ENCODE data around the gene XRCC1.
"Not testable (repeated sequence)": the region's sequence is repeated elsewhere in the genome, so short reads cannot be mapped to it uniquely, and the experiment has no call there.

Gene XRCC1, protein sequence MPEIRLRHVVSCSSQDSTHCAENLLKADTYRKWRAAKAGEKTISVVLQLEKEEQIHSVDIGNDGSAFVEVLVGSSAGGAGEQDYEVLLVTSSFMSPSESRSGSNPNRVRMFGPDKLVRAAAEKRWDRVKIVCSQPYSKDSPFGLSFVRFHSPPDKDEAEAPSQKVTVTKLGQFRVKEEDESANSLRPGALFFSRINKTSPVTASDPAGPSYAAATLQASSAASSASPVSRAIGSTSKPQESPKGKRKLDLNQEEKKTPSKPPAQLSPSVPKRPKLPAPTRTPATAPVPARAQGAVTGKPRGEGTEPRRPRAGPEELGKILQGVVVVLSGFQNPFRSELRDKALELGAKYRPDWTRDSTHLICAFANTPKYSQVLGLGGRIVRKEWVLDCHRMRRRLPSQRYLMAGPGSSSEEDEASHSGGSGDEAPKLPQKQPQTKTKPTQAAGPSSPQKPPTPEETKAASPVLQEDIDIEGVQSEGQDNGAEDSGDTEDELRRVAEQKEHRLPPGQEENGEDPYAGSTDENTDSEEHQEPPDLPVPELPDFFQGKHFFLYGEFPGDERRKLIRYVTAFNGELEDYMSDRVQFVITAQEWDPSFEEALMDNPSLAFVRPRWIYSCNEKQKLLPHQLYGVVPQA

DNA sequence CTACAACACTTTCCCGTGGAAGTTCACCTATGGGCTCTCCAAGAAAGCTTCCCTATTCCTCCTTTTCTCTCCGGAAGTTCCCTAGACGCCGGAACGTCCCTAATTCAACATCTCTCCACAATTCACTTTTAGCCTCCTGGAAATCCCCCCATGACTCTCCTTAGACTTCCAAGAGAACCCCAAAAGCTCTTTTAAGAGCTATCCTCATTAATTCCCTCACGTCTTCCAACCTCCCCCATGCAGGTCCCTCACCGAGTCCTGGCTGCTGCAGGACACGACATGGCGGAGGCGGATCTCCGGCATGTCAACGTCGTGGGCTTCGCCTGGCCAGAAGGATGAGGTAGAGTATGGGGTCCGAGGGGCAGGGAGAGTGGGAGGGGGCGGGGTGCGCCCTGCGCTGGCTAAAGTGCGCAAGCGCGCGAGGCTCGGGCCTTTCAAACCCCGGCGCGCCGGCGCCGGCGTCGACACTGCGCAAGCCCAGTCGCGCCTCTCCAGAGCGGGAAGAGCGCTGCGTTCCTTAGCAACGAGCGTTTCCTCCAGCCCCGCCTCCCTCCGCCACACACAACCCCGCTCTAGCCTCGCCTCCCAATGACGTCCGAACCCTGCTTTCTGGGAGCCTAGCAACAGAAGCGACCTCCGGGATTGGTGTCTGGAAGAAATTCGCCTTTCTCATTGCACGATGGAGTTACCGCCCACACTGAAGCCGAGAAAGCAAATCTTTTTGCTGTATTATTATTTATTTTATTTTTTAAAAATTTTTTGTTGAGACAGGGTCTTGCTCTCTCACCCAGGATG, at the start of gene XRCC1, which contains the start of gene PINLYP:
Gene XRCC1, minus strand, starts transcription at position 372 of the 795 bp plus-strand sequence. Its CDS starts 69 bp downstream, at position 303.
Gene PINLYP, plus strand, starts transcription at position 646 of the 795 bp plus-strand sequence. CDS start 1,391 bp downstream, outside the sequence.
- peak; percentile 99 for DNase-seq

DNA sequence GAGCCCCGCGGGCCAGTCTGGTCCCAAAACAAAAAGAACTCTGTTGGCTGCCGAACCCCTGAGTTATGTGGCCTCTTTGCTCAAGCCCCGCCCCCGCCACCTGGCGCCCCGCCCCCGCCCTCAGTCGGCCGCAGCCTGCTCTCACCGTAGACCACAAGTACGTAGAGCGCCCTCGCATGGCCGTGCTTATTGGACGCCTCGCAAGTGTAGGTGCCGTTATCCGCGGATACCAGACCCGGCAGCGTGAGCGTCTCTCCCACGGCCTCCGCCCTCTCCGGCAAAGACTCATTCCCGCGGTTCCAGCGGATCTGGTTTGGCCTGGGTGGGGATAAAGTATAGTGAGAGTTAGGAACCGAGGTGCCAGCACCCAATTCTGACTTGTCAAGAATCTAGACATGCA, 49.6 kb upstream of the XRCC1 start:
- no peak for DNase-seq

DNA sequence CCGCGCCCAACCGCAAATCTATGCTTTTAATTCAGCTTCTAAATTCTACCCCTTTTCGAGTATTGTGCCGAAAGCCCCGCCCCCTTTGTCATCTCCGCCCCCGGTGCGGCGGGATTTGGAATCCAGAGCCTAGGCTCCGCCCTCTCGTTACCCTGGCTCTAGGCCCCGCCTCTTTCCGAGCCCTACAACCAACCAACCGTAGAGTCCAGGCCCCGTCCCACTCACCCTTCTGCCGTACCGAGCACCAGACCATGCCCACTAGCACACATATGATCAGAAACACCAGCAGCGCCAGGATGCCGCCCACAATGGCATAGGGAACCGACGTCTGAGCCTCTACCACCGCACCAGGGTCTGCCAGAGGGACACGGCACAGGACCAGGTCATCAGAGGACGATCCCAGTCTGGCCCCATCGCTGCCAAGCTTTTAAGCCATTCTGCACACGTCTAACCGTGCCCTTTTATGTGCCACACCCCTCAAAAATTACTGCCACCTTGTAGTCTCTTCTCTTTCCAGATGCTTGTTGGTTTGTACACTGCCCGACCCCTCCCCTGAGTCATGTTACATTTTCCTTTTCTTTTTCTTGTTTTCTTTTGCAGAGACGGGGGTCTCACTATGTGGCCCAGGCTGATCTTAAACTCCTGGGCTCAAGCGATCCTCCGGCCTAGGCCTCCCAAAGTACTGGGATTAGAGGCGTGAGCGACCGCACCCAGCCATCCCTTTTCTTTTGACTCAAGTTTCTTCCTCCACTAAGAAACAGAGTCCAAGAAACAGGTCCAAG, 48.8 kb upstream of the XRCC1 start:
- DNase-seq: no peak

DNA sequence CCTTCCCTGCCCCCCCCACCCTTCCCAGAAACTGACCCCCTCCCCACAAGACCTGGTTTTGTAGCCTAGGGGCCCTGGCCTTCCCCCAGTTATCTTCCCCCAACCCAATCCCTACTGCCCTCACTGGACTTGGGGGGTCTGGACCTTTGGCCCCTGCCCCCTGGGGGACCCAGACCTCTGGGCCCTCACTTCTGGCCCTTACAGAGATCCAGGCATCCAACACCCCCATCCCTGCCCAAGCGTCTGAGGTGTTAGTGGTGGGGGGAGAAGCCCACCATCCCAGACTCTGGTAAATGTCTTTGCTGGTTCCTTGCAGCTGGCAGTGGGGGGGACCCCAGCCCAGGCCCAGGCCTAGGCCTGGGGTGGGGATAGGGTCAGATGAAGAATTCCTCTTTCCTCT, 47.6 kb upstream of the XRCC1 start:
- no peak for DNase-seq

DNA sequence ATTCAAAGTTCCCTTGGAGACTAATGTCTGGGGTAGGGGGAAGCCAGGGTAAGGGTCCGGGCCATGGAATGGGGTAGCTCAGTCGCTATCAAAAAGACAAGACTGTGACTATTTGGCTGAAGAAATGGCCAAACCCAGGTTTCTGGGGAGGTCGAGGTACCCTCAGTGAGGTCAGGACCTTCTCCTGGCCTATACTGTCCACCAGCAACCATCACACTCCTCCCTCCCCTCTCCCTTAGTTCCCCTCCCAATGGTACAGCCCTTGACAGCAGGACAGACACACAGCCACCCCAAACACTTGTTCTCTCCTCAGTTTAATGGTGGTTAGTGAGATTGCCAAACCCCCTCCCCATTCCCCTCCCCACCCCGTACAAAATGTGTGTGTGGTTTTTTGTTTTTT, 46.7 kb upstream of the XRCC1 start:
- DNase-seq: no peak

DNA sequence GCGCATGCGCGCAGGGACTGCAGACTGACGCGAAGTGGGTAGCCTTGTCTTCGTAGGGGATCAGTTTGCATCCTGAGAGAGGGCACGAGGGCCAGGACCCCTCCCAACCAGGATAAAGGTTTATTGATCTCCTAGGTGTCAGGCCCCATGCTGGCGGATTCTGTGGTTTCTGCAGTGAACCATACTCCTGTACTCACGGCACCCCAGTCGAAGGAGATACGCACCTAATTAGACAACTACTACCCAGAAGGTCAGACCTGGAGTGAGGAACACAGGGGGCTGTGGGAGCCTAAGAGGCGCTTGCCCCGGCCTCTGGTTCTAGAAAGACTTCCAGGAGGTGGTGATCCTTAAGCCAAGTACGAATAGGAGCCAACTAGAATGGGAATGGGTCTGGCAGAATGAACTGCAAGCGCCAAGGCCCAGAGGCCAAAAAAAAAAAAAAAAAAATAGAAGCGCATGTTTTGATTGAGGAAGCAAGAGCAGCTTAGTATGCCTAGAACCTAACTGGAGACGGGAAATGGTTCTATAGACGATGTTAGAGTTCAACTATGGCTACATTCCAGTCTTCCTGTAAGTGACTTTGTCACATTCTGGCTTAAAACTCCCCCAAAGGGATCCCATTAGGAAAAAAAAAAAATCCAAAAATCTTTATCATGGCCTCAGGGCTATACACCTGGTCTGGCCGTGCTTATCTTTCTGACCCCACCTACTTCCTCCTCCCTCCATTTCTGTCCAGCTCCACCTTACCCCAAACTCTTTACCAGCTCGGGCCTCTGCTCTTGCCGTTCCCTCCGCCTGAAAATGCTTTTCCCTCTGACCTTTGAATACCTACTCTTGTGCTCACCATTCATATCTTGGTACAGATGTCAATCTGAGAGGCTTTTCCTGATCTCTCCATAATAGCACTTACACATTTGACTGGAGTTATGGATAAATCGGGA, 45.0 kb upstream of the XRCC1 start:
- DNase-seq: no peak

DNA sequence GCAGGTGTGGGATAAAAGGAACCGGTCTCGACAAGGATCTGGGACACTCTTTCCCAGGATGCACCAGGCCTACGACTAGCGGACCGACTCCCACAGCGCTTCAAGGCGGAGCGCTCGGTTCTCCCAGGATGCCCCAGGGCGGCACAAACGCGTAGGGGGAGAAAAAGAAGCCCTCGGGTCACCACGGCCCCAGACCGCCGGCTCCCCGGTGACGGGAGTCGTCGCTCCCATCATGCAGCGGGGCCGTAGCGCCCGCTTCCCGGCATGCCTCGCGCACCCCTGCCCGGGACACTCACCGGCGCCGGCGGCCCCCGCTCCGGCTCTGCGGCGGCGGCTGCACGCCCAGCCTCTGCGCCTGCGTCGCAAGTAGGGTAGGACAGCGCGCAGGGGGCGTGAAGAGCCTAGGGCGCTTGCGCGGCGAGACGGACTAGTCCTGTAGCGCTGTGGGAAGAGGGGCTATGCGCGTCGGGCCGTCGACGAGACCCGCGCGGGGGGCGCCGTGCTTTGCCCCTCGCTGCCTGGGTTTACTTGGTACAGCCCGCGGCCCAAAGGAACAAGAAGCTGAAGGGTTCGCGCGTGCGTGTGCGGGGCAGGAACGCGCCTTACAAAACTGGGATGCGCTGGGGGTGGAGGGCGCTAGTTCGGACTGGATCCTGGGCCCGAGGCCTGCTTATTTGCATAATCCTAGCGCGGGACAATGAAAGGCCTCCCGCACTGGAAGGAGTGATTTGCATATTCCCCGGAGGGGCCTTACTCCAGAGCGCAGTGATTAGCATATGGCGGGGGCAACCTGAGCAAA, 44.1 kb upstream of the XRCC1 start, which contains the start of gene ZNF428:
Gene ZNF428, minus strand, starts transcription at position 368 of the 799 bp plus-strand sequence. CDS start 5,325 bp downstream, outside the sequence.
- DNase-seq: peak; percentile 92

DNA sequence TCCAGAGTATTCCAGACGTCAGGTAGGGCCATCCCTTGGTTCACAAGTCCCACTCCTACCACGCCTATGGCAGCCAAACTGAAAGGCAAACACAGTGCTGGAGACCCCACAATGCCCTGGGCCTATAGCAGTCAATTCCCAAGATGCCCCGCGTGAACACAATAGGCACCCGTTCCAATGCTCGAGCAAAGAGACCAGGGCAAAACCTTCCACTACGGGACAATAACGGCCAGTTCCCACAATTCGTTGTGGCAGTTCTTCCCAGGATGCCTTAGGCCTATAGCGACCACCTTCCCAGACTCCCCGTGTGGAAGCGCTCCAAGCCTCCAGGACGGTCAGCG, 43.6 kb upstream of the XRCC1 start:
- DNase-seq: no peak

DNA sequence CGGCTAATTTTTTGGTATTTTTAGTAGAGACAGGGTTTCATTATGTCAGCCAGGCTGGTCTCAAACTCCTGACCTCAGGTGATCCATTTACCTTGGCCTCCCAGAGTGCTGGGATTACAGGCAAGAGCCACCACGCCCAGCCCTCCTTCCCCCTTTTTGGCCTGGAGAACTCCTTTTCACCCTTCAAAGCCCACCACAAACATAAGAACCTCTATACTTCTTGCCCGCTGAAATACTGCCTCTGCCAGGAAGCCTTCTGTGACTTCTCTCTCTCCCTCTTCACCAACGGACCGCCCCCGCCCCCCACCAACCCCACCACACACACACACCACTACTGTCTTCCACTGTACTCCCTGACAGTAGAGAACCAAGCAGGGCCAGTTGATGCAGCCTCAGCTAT, 41.6 kb upstream of the XRCC1 start:
- no peak for DNase-seq

DNA sequence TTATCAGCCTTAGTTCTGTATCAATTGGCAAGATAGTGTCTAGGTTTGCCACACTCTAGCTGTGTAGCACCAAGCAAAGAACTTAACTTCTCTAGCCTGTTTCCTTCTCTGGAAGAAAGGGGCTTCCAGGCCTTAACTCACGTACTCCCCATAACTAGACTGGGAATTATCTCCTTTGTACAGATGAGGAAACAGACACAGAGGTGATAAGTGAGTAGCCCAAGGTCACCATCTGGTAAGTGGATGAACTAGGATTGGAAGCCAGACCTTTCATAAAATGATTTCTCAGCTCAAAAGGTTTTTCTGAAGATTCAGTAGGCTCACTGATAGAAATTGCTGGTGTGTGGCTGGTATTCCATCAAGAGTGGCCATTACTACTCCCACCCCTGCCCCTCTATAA, 41.0 kb upstream of the XRCC1 start:
- no peak for DNase-seq

DNA sequence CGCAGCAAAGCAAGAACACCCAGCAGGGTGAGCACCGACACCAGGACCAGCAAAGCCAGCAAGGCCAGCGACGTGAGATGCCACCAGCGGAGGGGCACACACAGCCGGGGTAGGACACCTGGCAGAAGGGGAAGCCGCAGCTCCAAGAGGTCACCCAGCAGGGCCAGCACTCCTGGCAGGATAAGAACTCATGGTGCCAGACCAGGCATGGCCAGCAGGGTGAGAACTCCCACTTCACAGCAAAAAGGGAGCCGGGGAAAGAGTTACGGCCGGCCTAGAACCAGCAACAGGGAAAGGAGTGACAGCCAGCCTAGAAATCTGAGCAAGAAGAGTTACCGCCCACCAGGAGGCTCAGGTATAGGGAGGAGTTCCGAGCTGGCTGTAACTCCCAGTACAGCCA, 37.0 kb upstream of the XRCC1 start:
- no peak for DNase-seq

DNA sequence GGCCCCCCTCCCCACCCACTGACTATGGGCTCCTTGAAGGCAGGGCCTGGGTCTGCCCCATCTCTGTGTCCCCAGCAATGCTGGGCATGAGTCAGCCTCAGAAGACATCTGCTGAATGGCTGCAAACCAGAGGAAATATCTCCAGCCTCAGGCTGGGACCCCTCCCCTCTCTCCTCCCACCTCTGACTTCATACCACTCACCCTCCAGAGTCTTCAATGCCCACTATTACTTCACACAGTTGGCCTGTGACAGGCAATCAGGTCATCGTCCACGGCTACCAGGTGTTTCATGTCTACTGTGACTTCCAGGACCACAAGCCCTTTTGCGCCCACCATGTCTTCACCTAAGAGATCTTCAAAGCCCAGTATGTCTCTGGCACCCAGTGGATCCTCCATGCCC, 36.5 kb upstream of the XRCC1 start, which contains the start of gene SRRM5:
Gene SRRM5, plus strand, starts transcription at position 301 of the 400 bp plus-strand sequence. Its CDS starts 34 bp downstream, at position 335.
- DNase-seq: no peak

DNA sequence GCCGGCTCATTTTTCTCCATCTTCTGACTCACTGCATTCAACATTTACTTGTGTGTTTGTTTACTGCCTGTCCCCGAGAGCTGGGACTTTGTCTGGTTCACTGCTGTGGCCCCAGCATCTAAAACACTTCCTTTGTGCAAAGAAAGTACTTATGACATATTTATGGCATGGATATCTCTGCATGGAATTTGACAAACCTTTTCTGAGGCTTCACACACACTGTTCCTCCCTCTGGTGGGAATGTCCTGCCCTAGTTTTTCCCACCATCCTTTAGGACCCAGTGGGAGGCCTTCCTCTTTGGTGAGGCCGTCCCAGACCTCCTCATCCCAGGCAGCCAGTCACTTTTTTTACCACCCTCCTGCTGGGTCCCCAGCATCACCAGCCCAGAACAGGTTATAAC, 35.2 kb upstream of the XRCC1 start:
- no peak for DNase-seq

DNA sequence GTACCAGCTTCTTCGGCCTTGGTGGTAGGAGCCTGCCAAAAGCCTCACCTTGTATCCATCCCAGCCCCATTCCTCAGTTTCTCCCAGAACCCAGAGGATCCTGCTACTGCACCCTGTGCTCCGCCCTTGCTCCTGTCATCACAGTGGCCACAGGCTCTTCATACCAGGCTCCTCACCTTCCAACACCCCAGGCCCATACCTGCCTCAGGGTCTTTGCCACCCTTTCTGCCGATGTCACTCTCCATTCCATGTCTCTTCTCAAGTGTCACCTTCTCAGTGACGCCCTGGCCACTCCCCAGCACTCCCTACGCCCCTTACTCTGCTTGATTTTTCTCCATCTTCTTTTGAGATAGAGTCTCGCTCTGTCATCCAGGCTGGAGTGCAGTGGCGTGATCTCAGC, 34.5 kb upstream of the XRCC1 start:
- DNase-seq: no peak

DNA sequence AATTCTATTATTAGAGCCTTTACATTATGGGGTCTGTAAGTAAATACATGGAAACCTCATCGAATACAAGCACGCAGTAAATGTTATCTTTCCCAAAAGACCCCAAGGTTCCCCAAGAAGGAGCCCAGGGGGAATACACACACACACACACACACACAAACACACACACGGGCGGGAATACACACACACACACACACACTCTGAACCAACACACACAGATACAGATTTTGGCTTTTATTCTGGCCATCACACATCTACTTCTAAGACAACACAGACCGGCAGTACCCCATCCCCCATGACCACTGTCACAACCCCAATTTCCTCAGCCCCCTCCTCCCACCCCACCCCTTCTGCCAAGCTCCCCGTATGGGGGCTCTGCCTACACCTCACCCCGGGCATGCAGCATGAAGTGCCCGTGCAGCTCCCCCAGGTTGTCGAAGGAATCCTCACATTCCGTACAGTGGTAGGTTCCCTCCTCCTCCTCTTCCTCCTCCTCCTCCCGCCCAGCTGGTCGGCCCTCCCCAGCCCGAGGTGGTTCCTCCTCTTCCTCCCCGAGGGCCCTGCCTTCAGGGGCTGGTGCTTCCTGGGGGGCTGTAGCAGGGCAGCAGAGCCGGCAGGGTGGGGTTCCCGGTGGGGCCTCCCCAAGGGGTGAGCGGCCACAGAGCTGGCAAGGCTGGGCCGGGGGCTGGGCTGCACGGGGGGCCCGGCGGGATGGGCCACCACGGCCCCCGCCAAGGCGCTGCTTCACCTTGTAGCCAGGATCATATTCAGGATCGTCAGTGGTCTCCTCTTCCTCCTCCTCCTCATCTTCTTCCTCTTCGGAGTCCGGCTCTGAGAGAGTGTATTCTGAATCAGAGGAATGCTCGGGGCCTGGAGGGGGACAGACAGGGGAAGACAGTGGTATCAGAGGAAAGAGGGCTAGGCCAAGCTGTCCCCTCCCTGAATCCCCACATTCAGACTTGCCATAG, 32.2 kb upstream of the XRCC1 start:
- DNase-seq: no peak

DNA sequence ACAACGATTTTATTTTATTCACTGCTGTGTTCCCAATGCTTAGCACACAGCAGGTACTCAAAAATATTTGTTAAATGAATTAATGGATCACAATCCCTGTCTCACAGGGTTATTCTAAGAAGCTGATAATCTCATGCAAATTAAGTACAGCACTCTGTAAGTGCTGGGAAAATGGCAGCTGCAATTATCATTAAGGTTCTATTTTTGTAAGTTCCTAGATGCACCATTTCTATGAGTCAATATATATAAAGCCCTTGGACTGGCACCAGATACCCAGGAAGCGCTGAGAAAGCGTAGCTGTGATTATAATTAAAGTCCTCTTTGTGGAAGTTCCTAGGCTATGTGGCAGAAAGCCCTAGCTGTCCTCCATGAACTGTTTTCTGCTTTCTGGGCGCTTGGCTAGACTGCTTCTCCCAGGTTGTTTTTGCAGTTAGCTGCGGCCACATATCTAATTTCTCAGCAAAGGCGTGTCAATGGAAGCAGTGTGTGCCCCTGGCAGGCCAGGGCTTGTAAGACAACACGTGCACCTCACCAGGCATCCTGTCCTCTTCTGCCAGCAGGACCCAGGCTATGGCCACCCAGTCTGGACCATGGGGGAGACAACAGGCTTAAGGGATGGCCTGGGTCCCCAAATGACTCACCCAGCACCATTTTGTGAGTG, 31.4 kb upstream of the XRCC1 start:
- DNase-seq: no peak

DNA sequence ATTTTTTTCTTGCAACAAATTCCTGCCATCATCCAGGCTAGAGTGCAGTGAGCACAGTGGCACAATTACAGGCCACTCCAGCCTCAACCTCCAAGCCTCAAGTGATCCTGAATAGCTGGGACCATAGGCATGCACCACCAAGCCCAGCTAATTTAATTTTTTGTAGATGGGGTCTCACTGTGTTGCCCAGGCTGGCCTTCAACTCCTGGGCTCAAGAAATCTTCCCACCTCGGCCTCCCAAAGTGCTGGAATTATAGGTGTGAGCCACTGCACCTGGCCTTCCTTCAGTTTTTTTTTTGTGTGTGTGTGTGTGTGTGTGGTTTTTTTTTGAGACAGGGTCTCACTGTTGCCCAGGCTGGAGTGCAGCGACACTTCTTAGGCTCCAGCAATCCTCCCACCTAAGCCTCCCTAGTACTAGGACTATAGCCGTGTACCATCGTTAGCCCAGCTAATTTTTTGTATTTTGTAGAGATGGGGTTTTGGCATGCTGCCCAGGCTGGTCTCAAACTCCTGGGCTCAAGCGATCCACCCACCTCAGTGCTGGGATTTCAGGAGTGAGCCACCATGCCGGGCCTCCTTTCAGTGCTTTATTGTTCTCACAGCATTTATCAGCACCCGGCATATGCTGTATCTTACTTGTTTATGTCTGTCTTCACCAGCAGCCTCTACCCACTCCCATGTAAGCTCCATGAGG, 30.7 kb upstream of the XRCC1 start:
- DNase-seq: no peak

DNA sequence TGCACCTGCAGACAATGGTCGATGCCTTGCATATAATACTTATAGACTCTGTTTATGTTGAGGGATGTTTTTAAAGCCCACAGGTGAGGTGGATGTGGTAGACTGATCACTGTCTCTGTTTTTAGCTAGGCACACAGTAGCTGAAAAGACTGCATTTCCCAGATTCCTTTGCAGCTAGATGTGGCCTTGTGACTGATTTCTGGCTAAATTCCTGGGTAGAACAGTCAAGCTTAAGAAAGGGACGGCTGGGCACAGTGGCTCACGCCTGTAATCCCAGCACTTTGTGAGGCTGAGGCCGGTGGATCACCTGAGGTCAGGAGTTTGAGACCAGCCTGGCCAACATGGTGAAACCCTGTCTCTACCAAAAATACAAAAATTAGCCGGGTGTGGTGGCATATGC, 25.0 kb upstream of the XRCC1 start:
- not testable (repeated sequence) for DNase-seq
